HCT116 (cell line): ENCODE measurements around the gene SLC39A5.

Experiments used
- CEBPB ChIP-seq: IDR thresholded peaks from 2 replicates; pipeline ENCODE4 v1.6.1; 2012; ENCODE audit warnings: low read depth
- FOSL1 ChIP-seq: IDR thresholded peaks from 2 replicates; pipeline ENCODE4 v1.6.1; 2012; ENCODE audit warnings: low read depth
- POLR2A ChIP-seq: IDR thresholded peaks from 2 replicates; pipeline ENCODE4 v1.7.0; 2011; ENCODE audit warnings: borderline replicate concordance; ENCODE audit not compliant: insufficient read depth, insufficient read length; ENCODE audit errors: extremely low read depth
- POLR2AphosphoS5 ChIP-seq: IDR thresholded peaks from 2 replicates; pipeline ENCODE4 v1.6.1; 2011; ENCODE audit warnings: mild to moderate bottlenecking, low read depth, low read length, moderate library complexity
- SIN3A ChIP-seq: IDR thresholded peaks from 2 replicates; pipeline ENCODE4 v1.6.1; 2012; ENCODE audit warnings: low read depth
- TF ChIP-seq, protein P1 (sequence below), 3 experiments: fragments of 200-600 bp in 1 of 3; sonication (generic) in 1 of 3; IDR thresholded peaks in 2 of 3; conservative IDR thresholded peaks in 1 of 3; 2 replicates each; pipeline ENCODE4 v1.5.1; 2012 to 2017; ENCODE audit warnings: low read depth in 2 of 3, low read length in 2 of 3, antibody characterized with exemption in 1 of 3, borderline replicate concordance in 1 of 3, control low read depth in 1 of 3, mild to moderate bottlenecking in 1 of 3, mixed read lengths in 1 of 3, mixed run types in 1 of 3, moderate library complexity in 1 of 3; ENCODE audit not compliant: insufficient read depth in 1 of 3

- no peak for TF ChIP-seq CEBPB
- TF ChIP-seq, protein P1, sequence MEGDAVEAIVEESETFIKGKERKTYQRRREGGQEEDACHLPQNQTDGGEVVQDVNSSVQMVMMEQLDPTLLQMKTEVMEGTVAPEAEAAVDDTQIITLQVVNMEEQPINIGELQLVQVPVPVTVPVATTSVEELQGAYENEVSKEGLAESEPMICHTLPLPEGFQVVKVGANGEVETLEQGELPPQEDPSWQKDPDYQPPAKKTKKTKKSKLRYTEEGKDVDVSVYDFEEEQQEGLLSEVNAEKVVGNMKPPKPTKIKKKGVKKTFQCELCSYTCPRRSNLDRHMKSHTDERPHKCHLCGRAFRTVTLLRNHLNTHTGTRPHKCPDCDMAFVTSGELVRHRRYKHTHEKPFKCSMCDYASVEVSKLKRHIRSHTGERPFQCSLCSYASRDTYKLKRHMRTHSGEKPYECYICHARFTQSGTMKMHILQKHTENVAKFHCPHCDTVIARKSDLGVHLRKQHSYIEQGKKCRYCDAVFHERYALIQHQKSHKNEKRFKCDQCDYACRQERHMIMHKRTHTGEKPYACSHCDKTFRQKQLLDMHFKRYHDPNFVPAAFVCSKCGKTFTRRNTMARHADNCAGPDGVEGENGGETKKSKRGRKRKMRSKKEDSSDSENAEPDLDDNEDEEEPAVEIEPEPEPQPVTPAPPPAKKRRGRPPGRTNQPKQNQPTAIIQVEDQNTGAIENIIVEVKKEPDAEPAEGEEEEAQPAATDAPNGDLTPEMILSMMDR (IDR thresholded peaks at IDR 0.05 in 2 of 3, conservative IDR thresholded peaks at IDR 0.05 in 1 of 3; ENCODE audit: borderline replicate concordance in 1 of 3, insufficient read depth in 1 of 3, low read depth in 2 of 3, low read length in 2 of 3), result no peak
- no peak for TF ChIP-seq FOSL1
- TF ChIP-seq POLR2A, result no peak
- no peak for TF ChIP-seq SIN3A
- no peak for TF ChIP-seq POLR2AphosphoS5
These were observed 44.4 kb downstream of the SLC39A5 start for GRCh38 chr12:56274299-56274698.
